GM13976 (cell line): Measurements from ENCODE around the gene SCNN1G.
"Not testable (repeated sequence)": the region's sequence is repeated elsewhere in the genome, so short reads cannot be mapped to it uniquely, and the experiment has no call there.

Source experiments
- DNase-seq: peaks from one replicate; pipeline ENCODE4 v3.0.0; 2012; ENCODE audit warnings: low spot score
- in situ Hi-C: fragments of 300-500 bp; cut with MboI; formaldehyde crosslinking; loops from one replicate; pipeline ENCODE4 v1.12.0; 2022; ENCODE audit warnings: low sequenced_read_pairs, mixed read lengths, inconsistent platforms; ENCODE audit not compliant: unreplicated experiment
- TF ChIP-seq, protein P1 (sequence below): IDR thresholded peaks from 2 replicates; pipeline ENCODE4 v1.5.1; 2012; ENCODE audit warnings: borderline replicate concordance, mild to moderate bottlenecking; ENCODE audit not compliant: insufficient read depth; ENCODE audit errors: extremely low read depth, missing control alignments, control extremely low read depth

The SCNN1G gene

DNA sequence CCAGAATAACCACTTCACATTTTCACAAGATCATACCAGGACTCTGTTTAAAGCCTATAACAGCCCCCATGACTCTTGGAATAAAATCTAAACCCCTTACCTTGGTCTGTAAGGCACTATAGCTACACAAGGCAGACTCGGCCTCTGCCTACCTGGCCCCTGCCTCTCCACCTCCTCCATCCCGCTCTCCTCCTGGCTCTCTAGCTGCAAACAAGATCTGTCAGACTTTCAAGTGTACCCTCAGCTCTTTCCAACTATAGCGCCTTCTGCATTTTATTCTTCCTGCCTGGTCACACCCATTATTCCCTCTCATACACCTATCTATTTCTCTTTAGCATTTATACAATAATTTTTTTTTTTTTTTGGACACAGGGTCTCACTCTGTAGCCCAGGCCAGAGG lies 41.5 kb upstream of the SCNN1G start:
- DNase-seq = no peak
- in situ Hi-C loops = no loop called here
- TF ChIP-seq, protein P1, sequence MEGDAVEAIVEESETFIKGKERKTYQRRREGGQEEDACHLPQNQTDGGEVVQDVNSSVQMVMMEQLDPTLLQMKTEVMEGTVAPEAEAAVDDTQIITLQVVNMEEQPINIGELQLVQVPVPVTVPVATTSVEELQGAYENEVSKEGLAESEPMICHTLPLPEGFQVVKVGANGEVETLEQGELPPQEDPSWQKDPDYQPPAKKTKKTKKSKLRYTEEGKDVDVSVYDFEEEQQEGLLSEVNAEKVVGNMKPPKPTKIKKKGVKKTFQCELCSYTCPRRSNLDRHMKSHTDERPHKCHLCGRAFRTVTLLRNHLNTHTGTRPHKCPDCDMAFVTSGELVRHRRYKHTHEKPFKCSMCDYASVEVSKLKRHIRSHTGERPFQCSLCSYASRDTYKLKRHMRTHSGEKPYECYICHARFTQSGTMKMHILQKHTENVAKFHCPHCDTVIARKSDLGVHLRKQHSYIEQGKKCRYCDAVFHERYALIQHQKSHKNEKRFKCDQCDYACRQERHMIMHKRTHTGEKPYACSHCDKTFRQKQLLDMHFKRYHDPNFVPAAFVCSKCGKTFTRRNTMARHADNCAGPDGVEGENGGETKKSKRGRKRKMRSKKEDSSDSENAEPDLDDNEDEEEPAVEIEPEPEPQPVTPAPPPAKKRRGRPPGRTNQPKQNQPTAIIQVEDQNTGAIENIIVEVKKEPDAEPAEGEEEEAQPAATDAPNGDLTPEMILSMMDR = no peak

DNA sequence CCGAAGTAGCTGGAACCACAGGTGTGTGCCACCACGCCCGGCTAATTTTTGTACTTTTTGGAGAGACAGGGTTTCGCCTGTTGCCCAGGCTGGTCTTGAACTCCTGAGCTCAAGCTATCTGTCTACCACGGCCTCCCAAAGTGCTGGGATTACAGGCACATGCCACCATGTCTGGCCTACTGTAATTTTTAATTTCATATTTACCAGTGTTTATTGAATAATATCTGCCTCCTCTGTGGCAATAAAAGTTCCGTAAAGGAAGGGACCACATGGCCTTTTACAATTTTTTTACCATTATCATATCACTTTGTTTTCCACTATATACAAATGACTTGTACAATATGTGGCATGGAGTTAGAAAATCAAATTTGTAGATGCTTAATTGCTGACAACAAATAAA lies 41.0 kb upstream of the SCNN1G start:
- DNase-seq = no peak
- TF ChIP-seq, protein P1 = no peak
- in situ Hi-C loops = no loop called here

DNA sequence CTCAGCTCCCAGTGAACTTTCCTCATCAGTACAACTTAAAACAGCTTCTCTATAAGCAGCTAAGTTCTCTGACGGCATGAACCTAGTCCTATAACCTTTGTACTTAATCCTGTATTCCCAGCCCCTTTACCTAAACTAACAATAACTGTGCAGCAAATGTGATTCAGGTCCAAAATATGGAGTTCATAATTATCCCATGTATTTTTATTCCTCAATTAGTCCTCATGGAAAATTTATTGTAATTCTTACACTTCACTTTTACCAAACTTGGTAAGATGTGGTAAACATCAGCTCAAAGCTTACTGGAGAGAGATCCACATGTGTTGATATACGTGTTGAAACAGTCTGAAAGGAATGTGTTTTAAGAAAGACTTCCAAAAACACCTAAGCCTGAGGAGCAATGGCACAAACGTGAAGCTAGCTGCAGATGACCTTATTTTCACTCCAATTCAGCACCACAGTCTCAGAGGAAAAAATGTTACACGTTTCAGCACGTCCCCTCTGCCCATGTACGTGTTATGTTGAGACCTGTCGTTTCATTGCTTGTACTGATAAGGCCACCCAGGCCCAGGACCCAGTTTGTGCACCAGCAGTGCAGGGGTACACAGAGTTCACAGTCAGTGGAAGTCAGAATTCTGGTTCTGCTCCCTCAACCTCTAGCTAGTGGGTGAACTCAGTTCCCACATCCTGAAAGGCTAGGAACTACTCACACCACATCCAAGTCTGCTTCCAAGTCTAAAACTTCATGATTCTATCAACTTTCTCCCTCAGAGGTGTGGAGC lies 40.4 kb upstream of the SCNN1G start:
- TF ChIP-seq, protein P1 = no peak
- no peak for DNase-seq
- in situ Hi-C loops = no loop called here

DNA sequence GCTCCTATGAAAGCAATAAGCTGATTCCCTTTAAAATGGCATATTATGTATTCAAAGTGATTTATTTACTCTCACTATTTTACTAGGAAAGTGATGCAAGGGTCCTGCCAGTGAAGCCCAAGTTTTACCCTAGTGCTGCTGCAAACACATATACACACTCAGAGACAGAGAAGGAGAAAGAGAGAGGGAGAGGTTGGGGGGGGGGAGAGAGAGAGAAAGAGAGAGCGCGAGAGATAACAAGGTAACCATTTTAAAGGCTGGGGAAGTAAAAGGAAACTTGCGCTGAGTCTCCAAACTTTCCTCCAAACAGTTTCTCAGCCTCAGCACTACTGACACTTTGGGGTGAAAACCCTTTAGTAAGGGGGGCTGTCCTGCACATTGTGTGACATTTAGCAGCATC lies 39.2 kb upstream of the SCNN1G start:
- TF ChIP-seq, protein P1 = no peak
- no peak for DNase-seq
- in situ Hi-C loops = no loop called here

DNA sequence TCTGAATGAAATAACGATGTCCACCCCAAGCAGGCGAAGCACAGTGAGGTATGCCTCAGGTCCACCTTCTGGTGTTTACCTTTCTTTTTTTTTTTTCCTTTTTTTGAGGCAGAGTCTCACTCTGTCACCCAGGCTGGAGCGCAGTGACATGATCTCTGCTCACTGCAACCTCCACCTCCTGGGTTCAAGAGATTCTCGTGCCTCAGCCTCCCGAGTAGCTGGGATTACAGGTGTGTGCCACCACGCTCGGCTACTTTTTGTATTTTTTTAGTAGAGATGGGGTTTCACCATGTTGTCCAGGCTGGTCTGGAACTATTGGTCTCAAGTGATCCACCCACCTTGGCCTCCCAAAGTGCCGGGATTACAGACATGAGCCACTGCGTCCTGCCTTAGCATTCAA lies 38.2 kb upstream of the SCNN1G start:
- in situ Hi-C loops, DNase-seq: not testable (repeated sequence)

DNA sequence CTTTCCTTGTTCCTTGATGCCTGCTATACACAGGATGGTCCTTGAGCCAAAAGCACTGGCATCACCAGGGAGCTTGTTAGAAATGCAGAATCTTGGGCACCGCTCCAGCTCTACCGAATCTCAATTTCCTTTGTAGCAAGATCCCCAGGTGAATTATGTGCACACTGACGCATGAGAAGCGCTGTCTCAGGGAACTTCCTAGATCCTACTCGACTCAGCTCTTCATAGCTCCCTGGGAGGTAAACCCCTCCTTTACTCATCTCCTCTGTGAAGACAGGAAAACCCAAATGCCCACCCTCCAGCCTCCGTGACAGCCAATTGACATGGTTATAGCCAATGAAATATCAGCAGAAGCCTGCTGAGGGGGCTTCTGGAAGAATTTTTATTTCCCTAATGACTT lies 37.4 kb upstream of the SCNN1G start:
- in situ Hi-C loops = no loop called here
- TF ChIP-seq, protein P1 = no peak
- no peak for DNase-seq

DNA sequence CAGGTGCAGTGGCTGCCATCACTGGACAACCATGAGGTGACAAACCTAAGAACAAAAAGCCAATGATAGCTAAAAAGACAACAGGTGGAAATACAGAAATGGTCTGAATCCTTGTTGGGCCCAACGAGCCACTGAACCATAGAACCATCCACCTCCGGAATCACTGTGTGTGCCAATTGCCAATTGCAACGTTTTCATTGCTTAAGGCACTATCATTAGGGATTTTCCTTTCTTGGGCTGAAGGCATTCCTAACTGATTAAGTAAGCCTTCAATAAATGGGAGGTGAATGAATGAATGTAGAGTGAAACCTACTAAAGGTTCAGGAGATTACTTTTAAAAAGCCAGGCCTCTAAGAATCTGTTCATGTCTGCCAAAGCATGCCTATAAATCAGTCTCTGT lies 36.9 kb upstream of the SCNN1G start:
- DNase-seq = no peak
- TF ChIP-seq, protein P1 = no peak
- in situ Hi-C loops = no loop called here
